Measurements from ENCODE around the gene THEMIS.

DNA sequence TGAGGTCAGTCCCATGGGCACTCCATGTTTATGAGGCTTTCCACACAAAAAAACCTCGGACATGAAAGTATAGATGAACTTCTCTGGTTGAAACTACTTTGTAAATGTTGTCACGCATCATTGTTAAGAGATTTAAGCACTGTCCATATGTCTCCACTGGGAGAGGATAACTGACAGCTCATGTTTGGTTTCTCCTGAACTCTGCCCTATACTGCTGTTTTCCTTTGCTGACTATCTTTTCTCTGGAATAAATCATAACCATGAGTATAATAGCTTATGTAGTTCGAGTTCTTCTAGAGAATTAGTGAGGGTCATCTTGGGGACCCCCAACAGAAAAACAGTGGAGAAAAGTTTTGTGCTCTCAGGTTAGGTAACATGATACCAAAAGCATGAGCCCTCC is 14.3 kb downstream of the THEMIS start:
- TF ChIP-seq, protein P1, sequence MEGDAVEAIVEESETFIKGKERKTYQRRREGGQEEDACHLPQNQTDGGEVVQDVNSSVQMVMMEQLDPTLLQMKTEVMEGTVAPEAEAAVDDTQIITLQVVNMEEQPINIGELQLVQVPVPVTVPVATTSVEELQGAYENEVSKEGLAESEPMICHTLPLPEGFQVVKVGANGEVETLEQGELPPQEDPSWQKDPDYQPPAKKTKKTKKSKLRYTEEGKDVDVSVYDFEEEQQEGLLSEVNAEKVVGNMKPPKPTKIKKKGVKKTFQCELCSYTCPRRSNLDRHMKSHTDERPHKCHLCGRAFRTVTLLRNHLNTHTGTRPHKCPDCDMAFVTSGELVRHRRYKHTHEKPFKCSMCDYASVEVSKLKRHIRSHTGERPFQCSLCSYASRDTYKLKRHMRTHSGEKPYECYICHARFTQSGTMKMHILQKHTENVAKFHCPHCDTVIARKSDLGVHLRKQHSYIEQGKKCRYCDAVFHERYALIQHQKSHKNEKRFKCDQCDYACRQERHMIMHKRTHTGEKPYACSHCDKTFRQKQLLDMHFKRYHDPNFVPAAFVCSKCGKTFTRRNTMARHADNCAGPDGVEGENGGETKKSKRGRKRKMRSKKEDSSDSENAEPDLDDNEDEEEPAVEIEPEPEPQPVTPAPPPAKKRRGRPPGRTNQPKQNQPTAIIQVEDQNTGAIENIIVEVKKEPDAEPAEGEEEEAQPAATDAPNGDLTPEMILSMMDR (IDR thresholded peaks at IDR 0.05): no peak
- TF ChIP-seq POLR2A (IDR thresholded peaks at IDR 0.05): no peak
